Endothelial cell of umbilical vein (primary cell): Measurements from ENCODE around the gene HNRNPH3. TPM values are rescaled to one million over a fixed set of nuclear protein-coding genes. Genes with fewer than 3 reads are reported as not detected.

Experiments
- BruUV-seq: library from RNA; stranded (reverse); fragments of 400-500 nt; replicated peaks from 2 replicates; lab custom pipeline; 2021; lab: Mats Ljungman, UMichigan
- CTCF ChIA-PET: fragments of 300-600, 350-600 bp; sonication (Branson Sonifier 250); formaldehyde crosslinking; loops from one replicate; lab custom pipeline; 2021; ENCODE audit warnings: antibody characterized with exemption, inconsistent platforms; lab: Charles Lee
- POLR2A ChIA-PET: fragments of 300-600, 350-600 bp; sonication (Branson Sonifier 250); formaldehyde crosslinking; loops from one replicate; lab custom pipeline; 2021; ENCODE audit warnings: antibody characterized with exemption, inconsistent platforms; lab: Charles Lee
- DNase-seq: peaks from one replicate; pipeline ENCODE4 v3.0.0-alpha.2; 2011; ENCODE audit warnings: low read depth, low spot score
- FAIRE-seq: peaks from 2 replicates; lab custom pipeline; 2011; peaks lifted over from hg19 to GRCh38; lab: Jason Lieb, UNC
- H2AFZ ChIP-seq: 2 replicates; pipeline ENCODE4 v1.6.0; 2012; ENCODE audit warnings: low read depth, low read length, control low read depth, inconsistent platforms
- H3K27ac ChIP-seq: 2 replicates; pipeline ENCODE4 v1.5.1; 2011; ENCODE audit warnings: low read depth, mild to moderate bottlenecking, control low read depth, low read length, moderate library complexity; ENCODE audit not compliant: insufficient read depth
- H3K27me3 ChIP-seq, 2 experiments: 2 replicates each; pipeline versions ENCODE4 v1.6.0 to v1.6.1; 2011; ENCODE audit warnings: low read length in 2 of 2, mixed read lengths in 1 of 2; ENCODE audit not compliant: control insufficient read depth in 2 of 2, insufficient read depth in 2 of 2
- H3K36me3 ChIP-seq, 2 experiments: 2 replicates in 1 of 2; 3 replicates in 1 of 2; pipeline ENCODE4 v1.5.1; 2011; ENCODE audit warnings: low read length in 2 of 2, mild to moderate bottlenecking in 1 of 2, moderate library complexity in 1 of 2; ENCODE audit not compliant: control insufficient read depth in 2 of 2, insufficient read depth in 2 of 2; ENCODE audit errors: extremely low read depth in 1 of 2
- H3K4me1 ChIP-seq: 3 replicates; pipeline ENCODE4 v1.5.1; 2011; ENCODE audit warnings: mild to moderate bottlenecking, low read length; ENCODE audit not compliant: control insufficient read depth, insufficient read depth; ENCODE audit errors: extremely low read depth
- H3K4me2 ChIP-seq: 2 replicates; pipeline ENCODE4 v1.6.1; 2011; ENCODE audit warnings: low read length, control low read depth, mixed read lengths; ENCODE audit not compliant: insufficient read depth
- H3K4me3 ChIP-seq, 3 experiments: fragments of 200-600 bp in 1 of 3; sonication (generic), shearing (Covaris generic) in 1 of 3; replicated peaks in 1 of 3; 2 replicates each; pipeline ENCODE4 v1.5.1; 2011 to 2016; ENCODE audit warnings: control low read depth in 3 of 3, low read length in 3 of 3, mild to moderate bottlenecking in 2 of 3, inconsistent platforms in 1 of 3, low read depth in 1 of 3, moderate library complexity in 1 of 3; ENCODE audit not compliant: insufficient read depth in 1 of 3
- H3K79me2 ChIP-seq: 2 replicates; pipeline ENCODE4 v1.6.0; 2012; ENCODE audit warnings: low read length, inconsistent platforms; ENCODE audit not compliant: control insufficient read depth, insufficient read depth
- H3K9ac ChIP-seq: replicated peaks from 2 replicates; pipeline ENCODE3; 2011; ENCODE audit warnings: low read length, control low read depth; ENCODE audit not compliant: insufficient read depth; ENCODE audit errors: extremely low read depth
- H3K9me1 ChIP-seq: replicated peaks from 3 replicates; pipeline ENCODE4 v1.6.0; 2011; ENCODE audit warnings: mild to moderate bottlenecking, low read length; ENCODE audit not compliant: control insufficient read depth, insufficient read depth; ENCODE audit errors: extremely low read depth
- H3K9me3 ChIP-seq: replicated peaks from 2 replicates; pipeline ENCODE4 v1.5.1; 2012; ENCODE audit warnings: low read length, inconsistent platforms; ENCODE audit not compliant: control insufficient read depth, insufficient read depth
- H4K20me1 ChIP-seq: replicated peaks from 2 replicates; pipeline ENCODE3; 2011; ENCODE audit warnings: mild to moderate bottlenecking, low read length; ENCODE audit not compliant: control insufficient read depth, insufficient read depth; ENCODE audit errors: extremely low read depth
- FOS ChIP-seq: IDR thresholded peaks from 2 replicates; pipeline ENCODE4 v1.6.1; 2011; ENCODE audit warnings: mild to moderate bottlenecking, low read length, moderate library complexity, borderline replicate concordance; ENCODE audit not compliant: insufficient read depth
- GATA2 ChIP-seq: IDR thresholded peaks from 2 replicates; pipeline ENCODE4 v1.7.0; 2011; ENCODE audit warnings: low read depth, mild to moderate bottlenecking, moderate library complexity, mixed read lengths, low read length; ENCODE audit not compliant: insufficient read length, insufficient read depth
- MYC ChIP-seq: IDR thresholded peaks from one replicate; pipeline ENCODE4 v1.6.1; 2011; ENCODE audit warnings: mild to moderate bottlenecking, low read depth, low read length
- POLR2A ChIP-seq: IDR thresholded peaks from 2 replicates; pipeline ENCODE4 v1.6.1; 2012; ENCODE audit warnings: low read depth, mild to moderate bottlenecking, control low read depth, low read length
- POLR2AphosphoS5 ChIP-seq: IDR thresholded peaks from 2 replicates; pipeline ENCODE4 v1.6.1; 2012; ENCODE audit warnings: low read depth, mild to moderate bottlenecking, control low read depth, low read length, moderate library complexity; ENCODE audit not compliant: insufficient read depth
- dilution Hi-C: fragments of 300-500 bp; cut with MboI; formaldehyde crosslinking; loops from one replicate; pipeline ENCODE4 v1.15.0; 2019; ENCODE audit warnings: low sequenced_read_pairs; ENCODE audit not compliant: extremely low pct_ligation_motif_present
- intact Hi-C: fragments of 100-400 bp; cut with micrococcal nuclease; formaldehyde crosslinking; loops from one replicate; pipeline ENCODE4 v1.10.0; 2022
- polyA plus RNA-seq, 4 experiments: library from polyadenylated mRNA; depleted of rRNA in 3 of 4; stranded (reverse) in 3 of 4; unstranded in 1 of 4; fragments of >200 nt; gene quantifications; 2 replicates each; pipeline versions ENCODE4 v1.2.1 to v1.2.3, GENCODE V29; 2011 to 2012; ENCODE audit warnings: missing spikeins in 1 of 4
- total RNA-seq: library from RNA; stranded (reverse); gene quantifications from 2 replicates; pipeline ENCODE4 v1.2.3, GENCODE V29; 2021
- TF ChIP-seq, protein P1 (sequence below), 2 donors: IDR thresholded peaks; 1 replicate in 1 of 2; 2 replicates in 1 of 2; pipeline ENCODE4 v1.5.1; 2011; ENCODE audit warnings: low read length in 2 of 2, mild to moderate bottlenecking in 2 of 2, moderate library complexity in 2 of 2, control low read depth in 1 of 2, inconsistent platforms in 1 of 2, low read depth in 1 of 2; ENCODE audit not compliant: insufficient read depth in 1 of 2; ENCODE audit errors: extremely low read depth in 1 of 2

The HNRNPH3 gene
- total and polyA plus RNA-seq, 2 donors (not counting 3 experiments of a cell fraction or from before 2014, with no cell fraction given): 34.0 to 151 TPM

DNA sequence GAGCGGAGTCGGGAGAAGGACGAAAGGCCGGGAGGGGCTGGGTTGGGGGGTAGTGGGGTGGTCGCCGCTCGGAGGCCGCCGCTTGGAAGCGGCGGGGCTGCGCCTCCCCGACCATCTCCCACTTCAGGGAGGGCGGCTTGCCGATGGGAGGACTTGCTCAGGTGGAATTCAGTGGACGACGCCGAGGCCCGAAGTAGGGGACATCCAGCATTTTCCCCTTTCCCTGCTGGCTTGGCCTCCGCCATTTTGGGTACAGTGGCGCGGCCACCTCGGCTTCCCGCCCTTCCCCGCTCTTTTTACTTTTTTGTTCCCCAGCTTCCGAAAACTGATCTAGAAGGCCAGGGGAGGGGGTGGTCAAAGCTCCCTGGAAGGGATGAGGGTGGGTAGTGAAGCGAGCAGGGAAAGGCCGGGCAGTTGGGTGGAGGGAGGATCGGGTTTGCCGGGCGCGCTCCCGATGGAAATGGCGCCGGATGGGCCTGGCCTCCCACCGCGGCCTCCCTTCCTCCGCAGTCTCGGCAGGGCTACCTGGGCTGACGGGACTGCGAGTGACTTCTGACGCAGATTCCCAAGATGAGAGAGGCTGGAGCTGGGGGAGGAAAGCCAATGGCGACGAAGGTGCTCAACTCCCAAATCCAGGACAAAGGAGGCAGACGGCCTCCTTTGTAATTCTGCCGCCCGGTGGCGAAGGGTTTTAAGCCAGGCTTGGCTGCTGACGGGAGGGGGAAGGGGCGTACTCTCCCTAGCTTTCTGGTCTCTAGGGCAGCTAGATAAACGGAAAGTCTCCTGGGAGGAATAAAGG is 594 bp downstream of the HNRNPH3 start, which contains the start of gene PBLD:
PBLD (minus strand) TSS at position 670 of the 799 bp plus-strand sequence. CDS start 26,084 bp downstream, outside the sequence.
- Histone ChIP-seq H3K9ac (peak within 1 kb of the TSS; percentile 99), H3K36me3 (peaks cover 0 to 3% of the 10 kb centered on the region in 2 experiments), H3K27ac (peak within 1 kb of the TSS; percentile 91), H3K4me2 (peak within 1 kb of the TSS; percentile 98), H3K4me1 (peaks cover 20% of the 10 kb centered on the region), H2AFZ (no peak within 1 kb of the TSS), H3K79me2 (peaks cover 56% of the 10 kb centered on the region), H3K9me1 (no peaks in the 10 kb centered on the region), H3K27me3 (no peaks in the 10 kb centered on the region), H4K20me1 (peaks cover 21% of the 10 kb centered on the region), H3K4me3 (peak within 1 kb of the TSS; percentile 95 to 100 (median 99)), H3K9me3 (no peaks in the 10 kb centered on the region)
- FAIRE-seq (peak; percentile 53), DNase-seq (peak; percentile 83)
- BruUV-seq: TSS peak; percentile 76
- CTCF ChIA-PET: interaction anchor here (0.9 to 3.5 kb wide), 6 partner anchors 16 to 544 kb away, joined by 3 to 21 read pairs (median 5); no protein-coding TSS in a partner anchor
- intact Hi-C loops (loop anchor here (1.0 kb wide), 1 partner anchor 477 kb away; no protein-coding TSS in a partner anchor), dilution Hi-C loops (no loop called here)
- POLR2A ChIA-PET: interaction anchor here (0.6 to 1.7 kb wide), 4 partner anchors 16 to 119 kb away, joined by 3 to 5 read pairs (median 4); no protein-coding TSS in a partner anchor
- TF ChIP-seq, protein P1, sequence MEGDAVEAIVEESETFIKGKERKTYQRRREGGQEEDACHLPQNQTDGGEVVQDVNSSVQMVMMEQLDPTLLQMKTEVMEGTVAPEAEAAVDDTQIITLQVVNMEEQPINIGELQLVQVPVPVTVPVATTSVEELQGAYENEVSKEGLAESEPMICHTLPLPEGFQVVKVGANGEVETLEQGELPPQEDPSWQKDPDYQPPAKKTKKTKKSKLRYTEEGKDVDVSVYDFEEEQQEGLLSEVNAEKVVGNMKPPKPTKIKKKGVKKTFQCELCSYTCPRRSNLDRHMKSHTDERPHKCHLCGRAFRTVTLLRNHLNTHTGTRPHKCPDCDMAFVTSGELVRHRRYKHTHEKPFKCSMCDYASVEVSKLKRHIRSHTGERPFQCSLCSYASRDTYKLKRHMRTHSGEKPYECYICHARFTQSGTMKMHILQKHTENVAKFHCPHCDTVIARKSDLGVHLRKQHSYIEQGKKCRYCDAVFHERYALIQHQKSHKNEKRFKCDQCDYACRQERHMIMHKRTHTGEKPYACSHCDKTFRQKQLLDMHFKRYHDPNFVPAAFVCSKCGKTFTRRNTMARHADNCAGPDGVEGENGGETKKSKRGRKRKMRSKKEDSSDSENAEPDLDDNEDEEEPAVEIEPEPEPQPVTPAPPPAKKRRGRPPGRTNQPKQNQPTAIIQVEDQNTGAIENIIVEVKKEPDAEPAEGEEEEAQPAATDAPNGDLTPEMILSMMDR (IDR thresholded peaks at IDR 0.05; ENCODE audit: extremely low read depth in 1 of 2, insufficient read depth in 1 of 2, low read depth in 1 of 2, low read length in 2 of 2): peak; percentile 28 to 56
- TF ChIP-seq MYC (no peak), POLR2AphosphoS5 (peak; percentile 50), FOS (no peak), GATA2 (no peak), POLR2A (peak; percentile 84)
